Aorta (tissue), 5 donors: Measurements from ENCODE around the gene RNF167. TPM values are rescaled to one million over a fixed set of nuclear protein-coding genes. Genes with fewer than 3 reads are reported as not detected.

Experiments
- ATAC-seq: fragments of 200-7000 bp; cut with Tn5 transposase; one replicate; pipeline ENCODE4 v1.9.1; 2022; ENCODE audit warnings: moderate library complexity; ENCODE audit not compliant: low FRiP score
- DNase-seq, 2 donors: peaks; one replicate each; pipeline ENCODE4 v3.0.0-alpha.2; 2020
- H3K27ac ChIP-seq, 2 donors: one replicate each; pipeline ENCODE4 v1.5.1; 2013; ENCODE audit warnings: low read length in 2 of 2, mild to moderate bottlenecking in 2 of 2, moderate library complexity in 2 of 2, control low read depth in 1 of 2, inconsistent platforms in 1 of 2, low read depth in 1 of 2
- H3K27me3 ChIP-seq, 2 donors: one replicate each; pipeline ENCODE4 v1.6.1; 2013; ENCODE audit warnings: control low read depth in 1 of 2, low read length in 1 of 2, mild to moderate bottlenecking in 1 of 2, moderate library complexity in 1 of 2; ENCODE audit not compliant: insufficient read depth in 2 of 2, control insufficient read depth in 1 of 2
- H3K36me3 ChIP-seq, 2 donors: one replicate each; pipeline ENCODE4 v1.6.1; 2013; ENCODE audit warnings: control low read depth in 1 of 2, low read length in 1 of 2, mild to moderate bottlenecking in 1 of 2; ENCODE audit not compliant: insufficient read depth in 2 of 2, control insufficient read depth in 1 of 2
- H3K4me1 ChIP-seq, 2 donors: one replicate each; pipeline ENCODE4 v1.6.1; 2013; ENCODE audit warnings: low read length in 2 of 2, control low read depth in 1 of 2, mild to moderate bottlenecking in 1 of 2, moderate library complexity in 1 of 2; ENCODE audit not compliant: insufficient read depth in 2 of 2, control insufficient read depth in 1 of 2
- H3K4me3 ChIP-seq, 2 donors: one replicate each; pipeline ENCODE4 v1.5.1; 2013; ENCODE audit warnings: low read length in 2 of 2, control low read depth in 1 of 2, mild to moderate bottlenecking in 1 of 2
- H3K9me3 ChIP-seq: one replicate; pipeline ENCODE4 v1.6.1; 2013; ENCODE audit warnings: mild to moderate bottlenecking, low read length; ENCODE audit not compliant: control insufficient read depth
- WGBS, 2 donors: extraction: QIAGEN DNeasy Blood & Tissue Kit; methylation state at CpG; one replicate each; pipeline ENCODE4 v1.1.7; 2013; 5-methylcytosine and 5-hydroxymethylcytosine counted together
- intact Hi-C, 2 donors: fragments of 100-400 bp; cut with DNase I; formaldehyde crosslinking; loops; one replicate each; pipeline versions ENCODE4 v1.14.2 to v1.15.0; 2022
- polyA plus RNA-seq, 2 donors: library from polyadenylated mRNA; stranded (reverse); fragments of 200-250 nt; gene quantifications; one replicate each; pipeline ENCODE4 v1.2.3, GENCODE V29; 2013
- total RNA-seq, 2 donors: library from RNA; stranded (reverse); fragmentation: NEBNext Ultra II Directional; extraction: Animal tissue kit (Norgen Biotek cat#: 25700); gene quantifications; one replicate each; pipeline ENCODE4 v1.2.1, GENCODE V29; 2021
- donor health status: healthy with polysubstance abuse.
- donor health status: Bipolar disorder and iron deficiency.
- donor health status: DM: no; HTN: no; CAD: no.
- donor health status: DM: no; HTN: no; CAD: no.
- donor health status: DM: yes; HTN: yes; CAD: no.

The RNF167 gene
- total and polyA plus RNA-seq, 4 donors, result 39.3 to 89.3 (median 48.7) TPM

DNA sequence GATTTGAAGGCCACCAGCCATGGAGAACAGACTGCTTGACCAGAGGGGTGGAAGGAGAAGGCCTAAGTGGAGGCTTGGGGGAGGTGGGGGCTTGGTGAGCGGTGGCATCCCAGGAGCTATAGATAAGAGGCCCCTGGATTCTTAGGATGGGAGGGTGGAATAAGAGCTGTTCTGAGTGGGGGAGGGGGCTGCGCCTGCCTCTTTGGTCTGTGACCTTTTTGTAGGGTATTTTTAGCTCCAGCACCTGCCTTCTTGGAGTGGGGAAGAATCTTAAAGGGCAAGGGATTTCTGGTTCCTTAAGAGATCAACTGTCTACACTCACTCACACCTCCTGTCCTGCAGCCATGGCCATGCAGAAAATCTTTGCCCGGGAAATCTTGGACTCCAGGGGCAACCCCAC lies 11.4 kb downstream of the RNF167 start:
- ATAC-seq (no peak), DNase-seq (no peak)
- no peak overlapping the region for H3K27ac ChIP-seq
- H3K4me1 ChIP-seq, result no peaks in the 10 kb centered on the region
- no peaks in the 10 kb centered on the region for H3K9me3 ChIP-seq
- H3K27me3 ChIP-seq, result peaks cover 0 to 2% of the 10 kb centered on the region in 2 donors
- no peak overlapping the region for H3K4me3 ChIP-seq
- intact Hi-C loops, result no loop called here
- H3K36me3 ChIP-seq, result no peaks in the 10 kb centered on the region
- 86 to 92% methylated on average over 3 of the region's 3 CpGs for WGBS, 2 donors

DNA sequence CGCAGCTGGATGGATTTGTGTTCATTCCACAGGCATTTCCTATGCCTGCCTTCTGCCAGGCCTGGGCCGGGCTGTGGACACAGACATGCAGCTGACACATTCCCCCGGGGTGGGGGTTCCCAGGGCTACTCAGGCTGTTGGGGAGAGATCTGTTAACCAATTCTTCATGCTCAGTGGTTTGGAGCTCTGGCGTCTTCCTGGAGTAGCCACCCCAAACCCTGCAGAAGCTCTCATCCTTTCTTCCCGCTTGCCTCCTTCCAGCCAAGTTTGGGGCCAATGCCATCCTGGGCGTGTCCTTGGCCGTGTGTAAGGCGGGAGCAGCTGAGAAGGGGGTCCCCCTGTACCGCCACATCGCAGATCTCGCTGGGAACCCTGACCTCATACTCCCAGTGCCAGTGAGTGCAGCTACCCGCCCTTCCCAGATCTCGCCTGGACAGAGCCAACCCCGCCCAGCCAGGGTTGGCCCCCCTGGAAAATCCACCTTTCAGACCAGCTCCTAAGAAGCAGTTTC lies 13.4 kb downstream of the RNF167 start:
- no peak for ATAC-seq
- no peaks in the 10 kb centered on the region for H3K4me1 ChIP-seq
- whole genome bisulfite sequencing, 2 donors, result 38 to 47% methylated on average over 14 of the region's 14 CpGs
- intact Hi-C loops, result no loop called here
- peak in 1 of 2 donors; percentile 69 for DNase-seq
- H3K27me3 ChIP-seq, result no peaks in the 10 kb centered on the region
- peak overlapping the region in 1 of 2 donors; percentile 2 for H3K27ac ChIP-seq
- H3K4me3 ChIP-seq, result no peak overlapping the region
- no peaks in the 10 kb centered on the region for H3K36me3 ChIP-seq
- H3K9me3 ChIP-seq, result no peaks in the 10 kb centered on the region

DNA sequence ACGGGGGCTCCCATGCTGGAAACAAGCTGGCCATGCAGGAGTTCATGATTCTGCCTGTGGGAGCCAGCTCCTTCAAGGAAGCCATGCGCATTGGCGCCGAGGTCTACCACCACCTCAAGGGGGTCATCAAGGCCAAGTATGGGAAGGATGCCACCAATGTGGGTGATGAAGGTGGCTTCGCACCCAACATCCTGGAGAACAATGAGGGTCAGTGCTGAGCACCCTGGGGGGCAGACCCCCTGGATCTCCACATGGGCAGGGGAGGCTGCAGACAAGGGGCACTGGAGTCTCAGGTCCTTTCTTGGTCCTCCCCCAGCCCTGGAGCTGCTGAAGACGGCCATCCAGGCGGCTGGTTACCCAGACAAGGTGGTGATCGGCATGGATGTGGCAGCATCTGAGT lies 15.0 kb downstream of the RNF167 start:
- no peak for DNase-seq
- no peaks in the 10 kb centered on the region for H3K4me1 ChIP-seq
- H3K36me3 ChIP-seq, result peaks cover 0 to 3% of the 10 kb centered on the region in 2 donors
- H3K4me3 ChIP-seq, result no peak overlapping the region
- H3K9me3 ChIP-seq, result no peaks in the 10 kb centered on the region
- WGBS, 2 donors, result 96% methylated on average over 8 of the region's 8 CpGs
- no peak for ATAC-seq
- no peak overlapping the region for H3K27ac ChIP-seq
- intact Hi-C loops, result no loop called here
- no peaks in the 10 kb centered on the region for H3K27me3 ChIP-seq

DNA sequence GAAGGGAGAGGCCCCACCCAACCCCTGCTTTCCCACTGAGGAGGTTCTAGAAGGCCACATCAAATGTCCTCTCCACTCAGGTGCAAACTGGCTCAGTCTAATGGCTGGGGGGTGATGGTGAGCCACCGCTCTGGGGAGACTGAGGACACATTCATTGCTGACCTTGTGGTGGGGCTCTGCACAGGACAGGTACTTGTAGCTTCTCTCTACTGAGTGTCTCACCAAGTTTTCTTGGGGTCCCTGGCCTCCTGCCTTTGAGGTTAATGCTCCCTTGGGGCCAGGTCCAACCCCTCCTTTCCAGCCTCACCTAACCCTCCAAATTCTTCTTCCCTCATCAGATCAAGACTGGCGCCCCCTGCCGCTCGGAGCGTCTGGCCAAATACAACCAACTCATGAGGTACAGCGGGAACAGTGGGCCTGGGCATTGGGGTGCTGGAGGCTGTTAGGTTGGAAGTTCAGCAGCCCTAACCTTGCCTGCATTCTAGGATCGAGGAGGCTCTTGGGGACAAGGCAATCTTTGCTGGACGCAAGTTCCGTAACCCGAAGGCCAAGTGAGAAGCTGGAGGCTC lies 16.5 kb downstream of the RNF167 start:
- WGBS, 2 donors, result 74 to 76% methylated on average over 10 of the region's 10 CpGs

DNA sequence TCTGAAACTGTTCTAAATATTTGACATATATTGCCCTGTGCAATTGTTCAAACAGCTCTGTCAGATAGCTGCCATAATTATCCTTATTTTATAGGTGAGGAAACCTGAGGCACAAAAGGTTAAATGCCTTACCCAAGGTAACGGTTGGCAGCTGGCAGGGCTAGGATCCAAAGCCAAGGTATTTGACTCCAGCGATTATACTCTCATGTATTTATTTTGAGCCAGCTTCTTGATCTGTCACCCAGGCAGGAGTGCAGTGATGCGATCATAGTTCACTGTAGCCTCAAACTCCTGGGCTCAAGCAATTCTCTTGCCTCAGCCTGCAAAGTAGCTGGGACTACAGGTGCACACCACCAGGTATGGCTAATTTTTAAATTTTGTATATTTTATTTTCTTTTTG lies 18.0 kb downstream of the RNF167 start:
- no peak overlapping the region for H3K4me3 ChIP-seq
- no peaks in the 10 kb centered on the region for H3K27me3 ChIP-seq
- WGBS, 2 donors, result 41 to 55% methylated on average over 3 of the region's 3 CpGs
- no peaks in the 10 kb centered on the region for H3K4me1 ChIP-seq
- H3K36me3 ChIP-seq, result peaks cover 0 to 5% of the 10 kb centered on the region in 2 donors
- intact Hi-C loops, result no loop called here
- no peak overlapping the region for H3K27ac ChIP-seq
- ATAC-seq (no peak), DNase-seq (no peak)
- no peaks in the 10 kb centered on the region for H3K9me3 ChIP-seq

More for the DNA sequence above, 16.5 kb downstream of the RNF167 start:
- Histone ChIP-seq H3K27ac (no peak overlapping the region), H3K4me3 (no peak overlapping the region), H3K4me1 (no peaks in the 10 kb centered on the region), H3K27me3 (no peaks in the 10 kb centered on the region), H3K36me3 (peaks cover 0 to 5% of the 10 kb centered on the region in 2 donors), H3K9me3 (no peaks in the 10 kb centered on the region)
- intact Hi-C loops, result no loop called here
- ATAC-seq, result no peak
- DNase-seq, result peak in 1 of 2 donors; percentile 58

DNA sequence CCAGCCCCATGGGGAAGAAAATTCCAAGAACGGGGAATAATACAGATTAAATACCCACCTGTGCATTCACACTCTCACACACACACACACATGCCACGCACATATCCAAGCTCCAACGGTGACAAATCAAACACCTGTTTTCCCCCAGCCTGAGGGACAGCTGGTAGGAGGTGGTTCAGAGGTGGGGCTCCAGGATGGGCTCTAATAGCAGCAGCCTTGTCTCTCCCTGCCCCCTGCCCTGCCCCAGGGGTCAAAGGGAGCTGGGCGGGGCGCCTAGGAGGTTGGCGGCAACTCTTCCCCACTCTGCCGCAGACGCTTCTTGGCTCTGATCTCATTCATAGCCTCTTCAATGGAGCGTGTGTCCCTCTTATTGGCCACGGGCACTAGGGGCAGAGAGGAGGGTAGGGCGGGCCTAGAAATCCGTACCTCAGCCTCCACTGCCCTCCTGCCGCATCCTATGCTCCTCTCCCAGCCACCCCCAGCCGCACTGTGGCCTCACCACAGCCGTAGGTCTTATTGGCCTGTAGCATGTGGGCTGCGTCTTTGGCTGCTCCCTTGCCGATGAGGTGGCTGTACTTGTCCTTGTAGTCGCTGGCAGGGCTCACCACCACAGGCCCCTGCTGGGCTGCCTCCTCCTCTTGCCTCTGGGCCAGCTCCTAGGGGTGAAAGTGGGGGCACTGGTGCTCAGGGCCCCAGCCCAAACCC lies 19.3 kb downstream of the RNF167 start:
- WGBS, 2 donors, result 87% methylated on average over 18 of the region's 18 CpGs
- no peaks in the 10 kb centered on the region for H3K27me3 ChIP-seq
- no peak for DNase-seq

DNA sequence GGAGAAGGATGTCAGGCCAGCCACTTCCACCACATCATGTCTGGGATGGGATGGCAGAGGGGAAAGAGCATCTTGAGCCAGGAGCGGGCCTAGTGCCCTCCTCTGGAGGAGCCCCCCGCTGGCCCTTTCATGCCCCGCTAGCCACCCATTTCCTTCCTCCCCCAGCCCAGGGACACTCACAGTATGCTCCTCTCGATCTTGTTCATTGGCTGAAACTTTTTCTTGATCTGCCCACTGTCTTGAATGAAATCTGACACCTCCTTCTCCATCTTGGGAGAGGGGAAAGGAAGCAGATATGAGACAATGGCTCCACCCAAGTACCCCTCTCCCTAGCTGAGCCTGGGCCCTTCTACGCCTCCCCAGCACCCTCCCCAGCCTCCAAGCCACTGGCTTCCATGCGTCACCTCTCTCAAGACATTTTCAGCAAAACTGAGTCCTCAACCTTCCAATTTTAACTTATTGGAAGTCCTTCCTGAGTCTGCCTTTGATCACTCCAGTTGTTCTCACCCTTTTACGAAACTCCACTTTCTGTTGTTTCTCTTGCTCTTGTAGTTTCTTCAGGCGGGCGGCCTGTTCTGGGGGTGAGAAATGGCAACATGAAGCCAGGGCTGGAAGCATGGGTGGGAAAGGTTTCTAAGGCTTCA lies 20.3 kb downstream of the RNF167 start:
- H3K27me3 ChIP-seq, result no peaks in the 10 kb centered on the region
- 82 to 83% methylated on average over 9 of the region's 9 CpGs for WGBS, 2 donors
- ATAC-seq, result no peak
- no peaks in the 10 kb centered on the region for H3K9me3 ChIP-seq
- no peak overlapping the region for H3K27ac ChIP-seq
- H3K36me3 ChIP-seq, result peaks cover 0 to 5% of the 10 kb centered on the region in 2 donors
- DNase-seq, result no peak
- intact Hi-C loops, result no loop called here
- no peak overlapping the region for H3K4me3 ChIP-seq
- no peaks in the 10 kb centered on the region for H3K4me1 ChIP-seq

More for the DNA sequence above, 19.3 kb downstream of the RNF167 start:
- intact Hi-C loops, result no loop called here
- Histone ChIP-seq H3K4me1 (no peaks in the 10 kb centered on the region), H3K27ac (no peak overlapping the region), H3K36me3 (peaks cover 0 to 5% of the 10 kb centered on the region in 2 donors), H3K9me3 (no peaks in the 10 kb centered on the region), H3K4me3 (no peak overlapping the region)
- no peak for ATAC-seq

DNA sequence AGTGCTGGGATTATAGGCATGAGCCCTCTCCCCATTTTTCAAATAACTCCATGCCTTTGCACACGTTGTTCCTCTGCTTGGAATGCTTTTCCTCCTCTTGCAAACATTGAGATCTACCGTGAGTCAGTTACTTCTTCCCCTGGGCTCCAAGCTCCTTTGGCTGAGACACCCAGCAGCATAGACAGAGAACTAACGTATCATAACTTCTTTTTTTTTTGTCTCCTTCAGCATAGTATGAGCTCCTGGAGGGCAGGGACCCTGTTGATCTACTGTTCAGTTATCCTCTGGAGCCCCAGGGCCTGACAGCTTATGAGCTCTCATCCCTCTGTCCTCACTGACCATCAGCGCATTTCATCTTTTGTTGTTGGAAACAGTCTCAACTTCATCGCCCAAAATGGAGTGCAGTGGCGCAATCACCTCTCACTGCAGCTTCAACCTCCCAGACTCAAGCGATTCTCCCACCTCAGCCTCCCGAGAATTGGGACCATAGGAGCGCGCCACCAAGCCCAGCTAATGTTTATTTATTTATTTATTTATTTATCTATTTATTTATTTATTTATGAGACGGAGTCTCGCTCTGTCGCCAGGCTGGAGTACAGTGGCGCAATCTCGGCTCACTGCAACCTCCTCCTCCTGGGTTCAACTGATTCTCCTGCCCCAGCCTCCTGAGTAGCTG lies 25.4 kb downstream of the RNF167 start:
- no peaks in the 10 kb centered on the region for H3K9me3 ChIP-seq

More for the DNA sequence above, 25.4 kb downstream of the RNF167 start:
- Histone ChIP-seq H3K27me3 (no peaks in the 10 kb centered on the region), H3K27ac (no peak overlapping the region), H3K4me1 (peaks cover 0 to 2% of the 10 kb centered on the region in 2 donors), H3K36me3 (peaks cover 0 to 2% of the 10 kb centered on the region in 2 donors), H3K4me3 (no peak overlapping the region)
- intact Hi-C loops, result no loop called here
- WGBS, 2 donors, result 96 to 97% methylated on average over 15 of the region's 15 CpGs
- DNase-seq, result no peak
- ATAC-seq, result no peak
